Activated CD4-positive, alpha-beta T cell treated with anti-CD3 and anti-CD28 coated beads, Interleukin-2, amount 50 U/mL, for 16 hours (primary cell): Measurements from ENCODE around the gene DSPP.

ENCODE experiments used
- DNase-seq: peaks from one replicate; pipeline ENCODE4 v3.0.0-alpha.2; 2020

Gene DSPP

DNA sequence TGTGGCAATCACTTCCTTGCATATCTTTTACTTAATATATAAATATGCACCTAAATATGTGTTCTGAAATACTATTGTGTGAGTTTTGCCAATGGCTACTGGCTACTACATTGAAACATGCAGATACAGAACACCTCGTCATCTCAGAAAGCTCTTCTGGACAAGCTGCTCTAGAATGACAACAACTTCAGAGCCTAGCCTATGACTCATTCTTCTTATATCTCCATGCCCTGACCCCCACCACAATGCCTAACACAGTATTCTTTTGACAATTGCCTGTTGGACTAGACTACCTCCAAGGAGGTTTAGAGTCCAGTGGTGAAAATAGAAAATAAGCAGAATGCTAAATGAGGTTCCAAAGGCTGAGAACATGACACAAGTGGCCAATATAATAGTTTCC, 24.1 kb downstream of the DSPP start:
- DNase-seq = no peak

GRCh38 chr4:87633243-87633642, 24.9 kb downstream of the DSPP start:
- DNase-seq = no peak

DNA sequence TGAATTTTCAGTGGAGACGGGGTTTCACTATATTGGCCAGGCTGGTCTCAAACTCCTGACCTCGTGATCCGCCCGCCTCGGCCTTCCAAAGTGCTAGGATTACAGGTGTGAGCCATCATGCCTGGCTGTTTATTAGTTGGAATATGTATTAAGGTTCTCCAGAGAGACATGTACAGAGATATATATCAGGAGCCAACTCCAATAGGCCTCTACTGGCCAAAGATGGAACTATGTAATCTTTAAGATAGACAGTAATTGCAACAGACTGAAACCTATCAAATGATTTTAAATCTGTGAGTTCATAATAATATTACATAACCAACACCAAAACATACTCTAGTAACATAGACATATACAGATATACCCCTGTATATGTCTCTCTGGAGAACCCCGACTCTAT, 36.0 kb downstream of the DSPP start:
- DNase-seq = no peak

DNA sequence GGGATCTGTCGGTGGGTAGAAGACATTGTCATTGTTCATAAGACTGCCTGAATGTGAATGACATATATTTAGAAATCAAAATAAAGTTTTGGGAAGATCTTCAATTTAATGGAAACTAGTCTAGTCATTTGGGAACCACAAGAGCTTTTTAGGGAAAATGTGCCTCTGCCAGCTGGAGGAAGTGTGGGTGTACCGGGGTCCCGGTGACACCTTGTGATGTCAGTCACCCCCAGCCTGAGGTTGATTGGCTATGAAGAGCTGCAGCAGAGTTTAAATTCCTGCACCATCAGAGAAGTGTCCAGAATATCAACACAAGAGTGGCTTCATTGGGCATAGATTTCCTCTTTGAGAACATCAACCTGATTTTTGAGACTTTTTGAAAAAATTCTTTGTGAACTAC, 41.7 kb downstream of the DSPP start, which contains the start of gene DMP1:
Gene DMP1 (plus strand): TSS at position 301 of the 400 bp plus-strand sequence. CDS start 6,213 bp downstream, outside the sequence.
- DNase-seq = no peak

DNA sequence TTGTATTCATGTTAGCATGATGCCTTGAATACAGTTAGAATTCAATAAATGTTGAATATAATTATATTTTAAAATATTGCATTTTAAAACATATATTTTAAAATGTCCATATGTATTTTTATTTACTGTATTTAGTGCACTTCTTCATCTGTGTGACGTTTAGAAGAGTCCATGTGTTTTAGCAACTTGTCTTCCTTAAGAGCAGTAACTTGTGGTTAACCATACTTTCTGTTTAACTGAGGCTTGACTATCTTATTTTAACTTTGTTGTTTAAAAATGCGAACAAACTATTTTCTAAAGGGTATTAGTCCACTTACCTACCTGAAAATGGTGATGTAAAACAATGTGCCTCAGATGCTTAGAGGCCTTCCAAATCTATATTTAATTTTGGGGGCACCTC, 42.6 kb downstream of the DSPP start:
- DNase-seq = no peak

DNA sequence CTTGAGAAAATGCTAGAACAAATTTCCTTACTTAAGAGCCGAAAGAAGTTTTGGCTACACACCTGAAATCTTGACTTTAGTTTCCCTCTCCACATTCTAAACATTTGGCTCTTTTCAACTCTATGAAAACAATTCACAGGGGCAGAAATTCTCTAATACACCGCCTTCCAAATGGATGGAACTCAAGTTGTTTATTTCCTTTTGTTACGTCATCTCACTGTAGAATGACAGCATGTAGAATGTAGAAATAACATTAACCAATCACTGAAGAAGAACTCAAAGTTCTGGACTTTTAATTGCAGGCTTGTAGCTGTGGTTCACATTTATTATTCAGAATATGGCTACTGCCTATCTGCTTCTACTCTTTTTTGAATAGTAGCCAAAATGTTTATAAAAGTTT, 43.6 kb downstream of the DSPP start:
- no peak for DNase-seq

DNA sequence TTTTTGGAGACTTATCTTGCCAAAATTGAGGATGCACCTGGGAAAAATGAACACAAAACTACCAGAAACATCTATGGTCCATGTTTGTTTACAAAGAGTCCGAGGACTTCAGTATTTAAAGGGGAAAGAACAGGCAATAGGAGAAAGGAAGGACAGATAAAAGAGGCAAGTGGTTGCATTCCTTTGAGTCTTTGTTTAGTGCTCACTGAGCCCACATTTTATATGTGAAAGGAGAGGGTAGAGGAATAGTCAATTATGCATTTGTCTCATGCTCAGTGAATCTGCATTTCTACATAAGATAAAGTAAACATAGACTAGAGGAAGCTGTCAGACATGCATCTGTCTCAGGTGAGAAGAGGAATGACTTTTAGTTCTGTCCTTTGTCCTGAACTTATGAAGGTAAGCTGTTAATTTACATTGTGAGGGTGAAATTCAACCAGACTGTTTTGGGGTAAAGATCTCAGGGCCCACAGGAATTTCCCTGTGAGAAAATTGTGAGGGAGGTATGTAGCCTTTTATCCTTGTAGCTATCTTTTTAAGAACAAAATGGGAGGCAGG, 46.2 kb downstream of the DSPP start:
- no peak for DNase-seq

GRCh38 chr4:87657525-87657924, 49.2 kb downstream of the DSPP start:
- DNase-seq = no peak

GRCh38 chr4:87659247-87659931, 51.1 kb downstream of the DSPP start:
- DNase-seq = no peak

DNA sequence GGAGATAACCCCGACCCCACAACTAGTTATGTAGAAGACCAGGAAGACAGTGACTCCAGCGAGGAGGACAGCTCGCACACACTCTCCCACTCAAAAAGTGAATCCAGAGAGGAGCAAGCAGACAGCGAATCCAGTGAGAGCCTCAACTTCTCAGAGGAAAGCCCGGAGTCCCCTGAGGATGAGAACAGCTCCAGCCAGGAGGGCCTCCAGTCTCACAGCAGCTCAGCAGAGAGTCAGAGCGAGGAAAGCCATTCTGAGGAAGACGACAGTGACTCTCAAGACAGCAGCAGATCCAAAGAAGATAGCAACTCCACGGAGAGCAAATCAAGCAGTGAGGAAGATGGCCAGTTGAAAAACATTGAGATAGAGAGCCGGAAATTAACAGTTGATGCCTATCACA, 54.5 kb downstream of the DSPP start:
- DNase-seq = no peak
